MCF 10A (cell line): ENCODE results near the gene RAB1B. TPM values are rescaled to one million over a fixed set of nuclear protein-coding genes. Genes with fewer than 3 reads are reported as not detected.
A peak's percentile ranks its signal among the peaks of the same experiment; 100 is the strongest.

Source experiments
- BruUV-seq: library from RNA; stranded (reverse); fragments of 400-500 nt; replicated peaks from 2 replicates; lab custom pipeline; 2021; lab: Mats Ljungman, UMichigan
- CTCF ChIA-PET: fragments of 300-600 bp; sonication (Branson Sonifier 250); formaldehyde crosslinking; extraction: SDS; loops from one replicate; lab custom pipeline; 2021; ENCODE audit warnings: antibody characterized with exemption, inconsistent platforms; lab: Yijun Ruan, JAX
- POLR2A ChIA-PET: fragments of 300-600, 350-650 bp; sonication (Branson Sonifier 250); formaldehyde crosslinking; extraction: SDS; loops from one replicate; lab custom pipeline; 2020; ENCODE audit warnings: antibody characterized with exemption, inconsistent platforms; lab: Yijun Ruan, JAX
- DNase-seq: peaks from one replicate; pipeline ENCODE4 v3.0.0-alpha.2; 2018; ENCODE audit not compliant: unreplicated experiment
- H3K27ac Mint-ChIP-seq: one replicate; pipeline ENCODE4 v1.8.0; 2022; ENCODE audit warnings: mild to moderate bottlenecking, low read depth, mixed read lengths; ENCODE audit not compliant: unreplicated experiment
- H3K27me3 Mint-ChIP-seq: one replicate; pipeline ENCODE4 v1.8.0; 2022; ENCODE audit warnings: mixed read lengths; ENCODE audit not compliant: insufficient read depth, unreplicated experiment
- H3K36me3 Mint-ChIP-seq: one replicate; pipeline ENCODE4 v1.8.0; 2022; ENCODE audit warnings: mild to moderate bottlenecking, moderate library complexity, mixed read lengths; ENCODE audit not compliant: insufficient read depth, unreplicated experiment
- H3K4me1 Mint-ChIP-seq: one replicate; pipeline ENCODE4 v1.8.0; 2022; ENCODE audit warnings: mixed read lengths; ENCODE audit not compliant: insufficient read depth, unreplicated experiment
- H3K4me3 Mint-ChIP-seq: one replicate; pipeline ENCODE4 v1.8.0; 2022; ENCODE audit warnings: mild to moderate bottlenecking, moderate library complexity, mixed read lengths; ENCODE audit not compliant: unreplicated experiment
- H3K9me3 Mint-ChIP-seq: one replicate; pipeline ENCODE4 v1.8.0; 2022; ENCODE audit warnings: mixed read lengths; ENCODE audit not compliant: unreplicated experiment
- intact Hi-C: fragments of 100-400 bp; cut with micrococcal nuclease; formaldehyde crosslinking; loops from 2 replicates; pipeline ENCODE4 v1.14.1; 2022
- total RNA-seq: library from RNA; stranded (reverse); gene quantifications from 2 replicates; pipeline ENCODE4 v1.2.3, GENCODE V29; 2022
- TF ChIP-seq, protein P1 (sequence below): fragments of 200-600 bp; IDR thresholded peaks from one replicate; pipeline ENCODE4 v1.8.0; 2022; ENCODE audit warnings: antibody characterized with exemption, mild to moderate bottlenecking; ENCODE audit not compliant: unreplicated experiment

The RAB1B gene
- total RNA-seq, 1 experiment from 2014 or later = 87.0 TPM

DNA sequence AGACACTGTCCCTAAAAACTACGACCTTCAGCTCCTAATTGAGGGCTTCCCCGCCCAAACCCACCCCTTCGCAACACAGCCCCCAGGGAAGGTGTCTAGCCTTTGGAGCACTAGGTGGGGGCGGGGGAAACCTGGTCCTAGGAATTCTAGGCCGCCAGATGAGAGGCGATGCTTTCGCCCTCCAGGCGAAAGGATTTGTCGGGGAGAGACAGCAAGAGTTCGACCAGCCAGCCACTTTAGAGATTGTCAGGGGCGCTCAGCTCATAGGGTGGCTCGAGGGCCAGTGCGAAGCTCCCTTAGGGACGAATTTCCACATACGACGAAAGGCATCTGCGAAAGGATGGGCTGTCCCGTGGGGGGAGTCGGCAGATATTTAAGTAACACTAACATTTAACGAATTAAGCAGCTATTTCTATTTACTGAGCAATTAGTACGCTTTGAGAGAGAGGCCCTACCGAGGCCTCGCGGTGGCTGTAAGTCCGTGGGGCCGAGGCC, 43.1 kb downstream of the RAB1B start:
- no peak for DNase-seq
- H3K36me3 Mint-ChIP-seq = no peaks in the 10 kb centered on the region
- H3K27ac Mint-ChIP-seq = peak overlapping the region; percentile 81
- H3K27me3 Mint-ChIP-seq = no peaks in the 10 kb centered on the region
- intact Hi-C loops = loop anchor here (1.0 kb wide), 1 partner anchor 78 kb away; no protein-coding TSS in a partner anchor
- BruUV-seq = no TSS peak
- H3K4me3 Mint-ChIP-seq = peak overlapping the region; percentile 79
- POLR2A ChIA-PET = interaction anchor here (0.9 to 3.5 kb wide), 13 partner anchors 13 to 308 kb away, joined by 3 to 45 read pairs (median 6); partner anchors contain the start of genes BRMS1, RIN1, SLC29A2 and YIF1A
- peaks cover 12% of the 10 kb centered on the region for H3K4me1 Mint-ChIP-seq
- no peaks in the 10 kb centered on the region for H3K9me3 Mint-ChIP-seq
- CTCF ChIA-PET = interaction anchor here (0.6 to 5.5 kb wide), 32 partner anchors 9 to 1897 kb away, joined by 3 to 48 read pairs (median 5); partner anchors contain the start of genes BRMS1, MRPL11, NPAS4 and RIN1
- TF ChIP-seq, protein P1, sequence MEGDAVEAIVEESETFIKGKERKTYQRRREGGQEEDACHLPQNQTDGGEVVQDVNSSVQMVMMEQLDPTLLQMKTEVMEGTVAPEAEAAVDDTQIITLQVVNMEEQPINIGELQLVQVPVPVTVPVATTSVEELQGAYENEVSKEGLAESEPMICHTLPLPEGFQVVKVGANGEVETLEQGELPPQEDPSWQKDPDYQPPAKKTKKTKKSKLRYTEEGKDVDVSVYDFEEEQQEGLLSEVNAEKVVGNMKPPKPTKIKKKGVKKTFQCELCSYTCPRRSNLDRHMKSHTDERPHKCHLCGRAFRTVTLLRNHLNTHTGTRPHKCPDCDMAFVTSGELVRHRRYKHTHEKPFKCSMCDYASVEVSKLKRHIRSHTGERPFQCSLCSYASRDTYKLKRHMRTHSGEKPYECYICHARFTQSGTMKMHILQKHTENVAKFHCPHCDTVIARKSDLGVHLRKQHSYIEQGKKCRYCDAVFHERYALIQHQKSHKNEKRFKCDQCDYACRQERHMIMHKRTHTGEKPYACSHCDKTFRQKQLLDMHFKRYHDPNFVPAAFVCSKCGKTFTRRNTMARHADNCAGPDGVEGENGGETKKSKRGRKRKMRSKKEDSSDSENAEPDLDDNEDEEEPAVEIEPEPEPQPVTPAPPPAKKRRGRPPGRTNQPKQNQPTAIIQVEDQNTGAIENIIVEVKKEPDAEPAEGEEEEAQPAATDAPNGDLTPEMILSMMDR = no peak

DNA sequence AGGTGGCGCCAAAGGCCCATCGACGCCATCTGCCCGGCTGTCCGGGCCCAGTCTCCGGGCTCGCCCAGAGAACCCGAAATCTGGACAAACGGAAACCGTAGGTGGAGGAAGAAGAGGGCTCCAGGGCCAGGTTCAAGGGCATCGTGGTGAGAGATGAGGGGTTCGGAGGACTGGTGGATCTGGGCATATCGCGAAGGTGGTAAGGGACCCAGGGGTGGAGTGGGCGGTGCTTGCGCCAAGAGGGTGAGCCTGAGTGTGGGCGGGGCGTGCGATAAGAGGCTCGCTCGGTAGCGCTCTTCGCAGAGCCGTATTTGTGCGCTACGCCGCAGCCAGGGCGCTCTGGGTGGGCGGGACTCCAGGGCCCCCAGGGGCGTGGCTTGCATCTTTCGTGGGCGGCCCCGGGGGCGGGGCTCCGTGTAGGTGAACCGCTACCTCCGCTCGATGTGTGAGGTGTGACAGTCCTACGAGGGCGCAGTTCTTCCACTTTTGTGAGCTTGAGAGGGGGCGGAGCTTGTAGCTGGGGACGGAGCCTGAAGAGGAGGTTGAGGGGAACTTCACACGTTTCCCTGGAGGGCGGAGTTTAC, 43.6 kb downstream of the RAB1B start:
- peak overlapping the region; percentile 79 for H3K4me3 Mint-ChIP-seq
- CTCF ChIA-PET = interaction anchor here (0.6 to 5.5 kb wide), 36 partner anchors 9 to 1897 kb away, joined by 3 to 48 read pairs (median 4); partner anchors contain the start of genes BRMS1, MRPL11, NPAS4 and RIN1
- no TSS peak for BruUV-seq
- TF ChIP-seq, protein P1 = peak; percentile 97
- no peaks in the 10 kb centered on the region for H3K27me3 Mint-ChIP-seq
- no peaks in the 10 kb centered on the region for H3K36me3 Mint-ChIP-seq
- peak overlapping the region; percentile 81 for H3K27ac Mint-ChIP-seq
- intact Hi-C loops = loop anchor here (1.0 to 2.0 kb wide), 6 partner anchors 16 to 127 kb away; partner anchors contain the start of genes MRPL11, RIN1 and YIF1A
- H3K9me3 Mint-ChIP-seq = no peaks in the 10 kb centered on the region
- peaks cover 12% of the 10 kb centered on the region for H3K4me1 Mint-ChIP-seq
- POLR2A ChIA-PET = interaction anchor here (0.6 to 3.5 kb wide), 27 partner anchors 8 to 934 kb away, joined by 3 to 45 read pairs (median 4); partner anchors contain the start of genes B4GAT1, BRMS1, DPP3 and RAB1B
- peak; percentile 92 for DNase-seq

DNA sequence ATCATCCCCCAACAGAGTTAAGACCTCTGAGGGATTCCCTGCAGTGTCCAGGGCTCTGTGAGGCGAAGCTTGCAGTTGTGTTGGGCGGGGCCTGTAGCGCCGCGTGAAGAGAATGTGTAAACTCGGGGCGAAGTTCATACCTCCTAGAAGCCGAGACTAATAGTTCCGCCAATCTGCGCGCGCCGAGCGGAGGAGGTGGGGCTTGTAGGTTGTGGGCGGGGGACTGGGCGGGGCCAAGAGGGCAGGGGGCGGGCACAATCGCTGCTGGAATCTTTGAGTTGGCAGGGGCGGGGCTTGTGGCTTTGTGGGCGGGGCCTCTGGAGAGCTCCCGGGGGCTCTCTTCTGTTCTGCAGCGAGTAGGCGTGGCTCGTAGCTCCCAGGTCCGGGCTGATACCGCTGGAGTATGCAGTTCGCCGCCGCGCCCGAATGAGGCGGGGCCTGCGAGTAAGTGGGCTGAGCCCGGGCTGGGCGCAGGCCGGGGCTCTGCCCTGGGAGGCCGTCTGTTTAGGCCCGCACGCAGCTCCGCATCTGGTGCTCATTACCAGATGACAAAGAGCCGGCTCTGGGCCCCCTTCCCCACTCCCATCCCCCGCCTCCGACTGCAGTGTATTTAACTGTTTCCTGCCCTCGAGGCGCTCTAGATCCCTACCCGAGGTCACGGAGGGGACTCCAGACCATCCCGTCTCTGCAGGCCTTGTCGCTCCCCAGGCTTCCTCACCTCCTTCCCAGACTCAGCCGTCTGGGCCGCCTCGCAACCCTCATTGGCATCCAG, 44.3 kb downstream of the RAB1B start:
- Mint-ChIP-seq H3K4me1 (peaks cover 12% of the 10 kb centered on the region), H3K9me3 (no peaks in the 10 kb centered on the region), H3K36me3 (no peaks in the 10 kb centered on the region), H3K27me3 (no peaks in the 10 kb centered on the region), H3K4me3 (peak overlapping the region; percentile 79), H3K27ac (peak overlapping the region; percentile 81)
- TF ChIP-seq, protein P1 = no peak
- no TSS peak for BruUV-seq
- CTCF ChIA-PET = interaction anchor here (0.5 to 5.5 kb wide), 14 partner anchors 9 to 93 kb away, joined by 3 to 48 read pairs (median 4); partner anchors contain the start of genes BRMS1 and RIN1
- POLR2A ChIA-PET = interaction anchor here (0.6 to 3.5 kb wide), 26 partner anchors 9 to 935 kb away, joined by 3 to 45 read pairs (median 4); partner anchors contain the start of genes B4GAT1, BRMS1, DPP3 and RAB1B
- intact Hi-C loops = loop anchor here (1.0 to 2.0 kb wide), 5 partner anchors 16 to 126 kb away; partner anchors contain the start of genes MRPL11, RIN1 and YIF1A
- peak; percentile 97 for DNase-seq
